ENCODE data around the gene CDKN3.
"Not testable (repeated sequence)": the region's sequence is repeated elsewhere in the genome, so short reads cannot be mapped to it uniquely, and the experiment has no call there.

Gene CDKN3

DNA sequence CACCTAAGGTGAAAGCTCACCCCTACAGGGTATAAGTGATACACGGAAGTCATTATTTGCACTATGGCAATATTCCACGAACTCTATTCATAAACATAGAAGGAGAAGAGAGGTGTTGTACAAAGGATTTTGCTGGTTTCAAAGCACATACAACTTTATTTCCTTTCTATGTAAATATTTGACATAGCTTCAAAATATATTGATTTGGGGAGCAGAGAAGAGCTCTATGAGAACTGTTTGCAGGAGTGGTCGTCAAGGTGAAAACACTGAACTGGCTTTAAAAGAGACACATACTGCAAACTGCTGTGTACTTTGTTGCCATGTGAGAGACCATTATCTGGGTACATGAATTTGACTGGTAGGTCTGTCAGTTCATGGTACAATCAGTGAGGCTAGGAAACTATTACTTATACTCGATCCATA is 27.7 kb downstream of the CDKN3 start:
- no peak for DNase-seq (ENCODE audit: low read depth in 3 of 3)

GRCh38 chr14:54425068-54425467 is 28.3 kb downstream of the CDKN3 start:
- no peak for DNase-seq (ENCODE audit: low read depth in 3 of 3)

- no peak for DNase-seq (ENCODE audit: low read depth in 3 of 3)
Observed at GRCh38 chr14:54425537-54426274, 28.9 kb downstream of the CDKN3 start.

DNA sequence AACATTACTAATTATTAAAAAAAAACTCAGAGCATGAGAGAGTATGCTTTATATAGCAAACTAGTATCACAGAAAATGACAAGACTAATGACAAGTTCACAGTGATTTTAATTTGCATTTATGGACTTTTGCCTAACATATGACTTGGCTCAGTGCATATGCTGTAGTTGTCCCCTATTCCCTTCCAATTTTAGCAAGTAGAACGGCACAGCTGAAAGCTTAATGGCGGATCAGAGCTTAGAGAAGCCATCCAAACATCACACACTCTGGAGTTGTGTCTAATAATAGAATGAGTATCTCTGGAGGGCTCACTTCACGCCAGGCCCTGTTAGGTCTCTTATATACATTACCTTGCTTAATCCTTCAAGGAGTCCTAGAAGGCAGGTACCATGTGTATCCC is 31.1 kb downstream of the CDKN3 start:
- no peak for DNase-seq (ENCODE audit: low read depth in 3 of 3)

DNA sequence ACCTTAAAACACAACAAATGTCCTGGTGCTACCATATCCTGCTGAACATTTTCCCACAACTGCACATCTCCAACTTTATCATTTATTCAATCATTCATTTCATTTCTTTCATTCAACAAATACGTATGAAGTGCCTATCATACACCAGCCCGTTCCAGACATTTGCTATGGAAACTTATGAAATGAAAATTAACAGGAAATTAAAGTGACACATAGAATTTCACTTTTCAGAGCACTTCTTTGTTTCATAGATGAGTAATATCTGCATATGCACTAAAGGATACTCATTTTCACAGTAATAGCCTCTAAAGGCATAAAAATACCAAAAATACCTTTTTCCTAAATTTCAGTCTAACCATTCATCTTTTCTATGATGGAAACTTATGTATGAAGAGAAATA is 31.7 kb downstream of the CDKN3 start:
- DNase-seq (ENCODE audit: low read depth in 3 of 3): no peak

GRCh38 chr14:54435500-54435981 is 38.7 kb downstream of the CDKN3 start:
- DNase-seq (ENCODE audit: low read depth in 3 of 3): no peak

DNA sequence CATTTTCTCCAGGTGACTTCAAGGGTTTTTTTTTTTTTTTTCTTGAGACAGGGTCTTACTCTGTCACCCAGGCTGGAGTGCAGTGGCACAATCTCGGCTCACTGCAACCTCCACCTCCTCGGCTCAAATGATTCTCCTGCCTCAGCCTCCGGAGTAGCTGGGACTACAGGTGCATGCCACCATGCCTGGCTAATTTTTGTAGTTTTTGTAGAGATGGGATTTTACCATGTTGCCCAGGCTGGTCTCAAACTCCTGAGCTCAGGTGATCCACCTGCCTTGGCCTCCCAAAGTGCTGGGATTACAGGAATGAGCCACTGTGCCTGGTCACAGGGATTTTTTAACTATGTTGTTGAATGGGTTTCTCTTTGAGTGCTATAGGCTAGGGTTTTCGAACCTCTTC is 41.1 kb downstream of the CDKN3 start:
- DNase-seq (ENCODE audit: low read depth in 3 of 3): not testable (repeated sequence)

DNA sequence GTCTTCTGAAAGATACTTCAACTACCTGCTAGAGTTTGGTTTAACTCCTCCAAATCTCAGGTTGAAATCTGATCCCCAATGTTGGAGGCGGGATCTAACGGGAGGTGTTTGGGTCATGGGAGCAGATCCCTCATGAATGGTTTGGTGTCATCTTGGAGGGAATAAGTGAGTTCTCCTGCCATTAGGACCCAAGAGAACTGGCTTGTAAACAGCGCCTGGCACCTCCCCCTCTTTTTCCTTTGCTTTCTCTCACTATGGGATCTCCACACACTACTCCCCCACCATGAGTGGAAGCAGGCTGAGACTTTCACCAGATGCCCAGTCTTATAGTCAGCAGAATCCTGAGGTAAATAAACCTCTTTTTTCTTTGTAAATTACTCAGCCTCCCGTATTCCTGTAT is 41.9 kb downstream of the CDKN3 start:
- no peak for DNase-seq (ENCODE audit: low read depth in 3 of 3)

DNA sequence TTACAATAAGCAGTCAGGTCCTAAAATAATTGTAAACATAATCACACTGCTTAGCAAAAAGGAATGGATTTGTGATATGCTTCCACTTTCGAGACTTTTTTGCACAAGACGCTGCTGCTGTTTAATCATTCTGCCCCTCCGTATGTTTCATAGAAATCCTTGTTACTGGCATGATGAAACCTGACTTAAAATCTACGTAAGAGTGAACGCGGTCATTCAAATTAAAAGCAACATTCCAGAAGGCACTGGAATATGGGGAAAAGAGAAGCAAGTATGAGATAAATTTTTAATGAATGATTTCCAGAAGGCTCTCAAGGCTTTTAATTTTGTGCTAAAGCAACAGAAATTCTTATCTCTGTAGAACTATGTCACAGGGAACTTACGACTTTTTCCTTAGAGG is 43.2 kb downstream of the CDKN3 start:
- DNase-seq (ENCODE audit: low read depth in 3 of 3): no peak

DNA sequence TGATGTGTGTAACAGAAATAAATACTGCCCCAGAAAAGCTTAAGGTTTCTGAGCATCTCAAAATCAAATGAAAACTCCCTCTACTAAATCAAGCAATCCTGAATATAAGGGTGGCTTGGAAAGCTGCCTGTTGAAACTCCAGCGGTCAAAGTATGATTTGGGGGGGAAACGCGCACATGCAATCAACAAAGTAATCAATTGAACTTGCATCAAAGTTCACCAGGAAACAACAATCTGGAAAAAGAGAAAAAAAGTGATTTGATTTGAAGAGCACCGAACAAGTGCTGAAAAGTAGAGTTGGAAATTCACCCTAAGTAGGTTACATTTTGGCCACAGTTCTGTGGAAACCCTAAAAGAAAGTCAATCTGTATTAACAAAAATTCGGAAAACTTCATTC is 43.7 kb downstream of the CDKN3 start:
- no peak for DNase-seq (ENCODE audit: low read depth in 3 of 3)

GRCh38 chr14:54440873-54441868 is 44.4 kb downstream of the CDKN3 start, which contains the start of gene CNIH1:
Gene CNIH1, minus strand, starts transcription at chr14:54441374. Its CDS starts 47 bp downstream, at chr14:54441327.
- peak; percentile 81 to 87 (median 86) for DNase-seq (ENCODE audit: low read depth in 3 of 3)

- DNase-seq (ENCODE audit: low read depth in 3 of 3): not testable (repeated sequence)
Observed at GRCh38 chr14:54442961-54443360, 46.2 kb downstream of the CDKN3 start.

DNA sequence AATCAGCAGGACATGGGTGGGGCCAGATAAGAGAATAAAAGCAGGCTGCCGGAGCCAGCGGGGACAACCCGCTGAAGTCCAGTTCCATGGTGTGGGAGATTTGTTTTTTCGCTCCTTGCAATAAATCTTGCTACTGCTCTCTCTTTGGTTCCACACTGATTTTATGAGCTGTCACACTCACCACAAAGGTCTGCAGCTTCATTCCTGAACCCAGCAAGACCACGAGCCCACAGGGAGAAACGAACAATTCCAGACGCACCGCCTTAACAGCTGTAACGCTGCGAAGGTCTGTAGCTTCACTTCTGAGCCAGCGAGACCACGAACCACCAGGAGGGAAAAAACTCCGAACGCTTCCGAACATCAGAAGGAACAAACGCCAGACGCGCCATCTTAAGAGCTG is 47.2 kb downstream of the CDKN3 start:
- no peak for DNase-seq (ENCODE audit: low read depth in 3 of 3)

- no peak for DNase-seq (ENCODE audit: low read depth in 3 of 3)
Observed at GRCh38 chr14:54444681-54445080, 47.9 kb downstream of the CDKN3 start.

DNA sequence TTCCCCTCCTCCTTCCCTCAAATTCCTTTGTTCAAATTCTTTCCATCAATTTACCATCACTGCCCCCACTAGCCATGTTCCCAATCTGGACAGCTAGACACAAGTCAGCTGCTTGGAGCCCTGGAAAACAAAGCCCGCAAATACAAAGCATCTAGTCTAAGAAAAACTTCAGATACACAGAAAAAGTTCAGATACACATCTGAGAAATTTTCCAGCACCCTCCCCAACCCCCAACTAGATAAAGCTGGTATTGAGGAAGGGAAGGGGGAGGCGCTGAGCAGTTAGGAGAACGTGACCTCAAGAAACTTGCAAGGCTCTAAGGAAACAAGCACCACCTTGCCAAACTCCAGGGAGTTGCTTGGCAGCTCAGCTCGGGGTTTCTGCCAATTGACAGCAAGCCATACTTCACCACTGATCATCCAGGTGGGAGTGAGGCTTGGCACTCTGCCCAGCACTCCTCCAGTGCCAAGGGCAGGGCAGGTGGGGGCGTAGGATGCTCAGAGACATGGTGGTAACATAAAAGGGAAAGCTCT is 49.4 kb downstream of the CDKN3 start:
- DNase-seq (ENCODE audit: low read depth in 3 of 3): no peak

- no peak for DNase-seq (ENCODE audit: low read depth in 3 of 3)
Observed at GRCh38 chr14:54447231-54447692, 50.5 kb downstream of the CDKN3 start.

- no peak for DNase-seq (ENCODE audit: low read depth in 3 of 3)
Observed at GRCh38 chr14:54450535-54450934, 53.7 kb downstream of the CDKN3 start.

DNA sequence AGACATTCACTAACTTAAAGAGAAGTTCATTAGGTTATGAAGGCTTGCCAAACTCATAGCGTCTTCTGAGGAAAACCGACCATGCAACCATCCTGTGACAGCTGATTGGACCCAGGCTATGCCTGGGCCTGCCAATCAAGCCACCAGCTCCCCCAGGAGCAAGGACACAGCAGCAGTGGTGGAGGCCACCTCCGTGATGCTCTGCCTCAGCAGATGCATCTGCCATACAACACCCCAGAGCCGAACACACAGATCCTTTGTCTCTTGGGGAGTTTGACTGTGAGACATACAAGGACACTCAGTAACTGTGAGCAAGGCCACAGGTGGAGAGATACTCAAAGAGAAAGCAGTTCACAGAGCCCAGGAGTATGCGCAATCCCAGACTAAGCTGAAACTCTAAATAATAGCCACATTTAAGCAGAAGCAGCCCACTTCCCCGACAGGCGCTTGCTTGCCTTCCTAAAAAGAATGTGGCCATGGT is 54.4 kb downstream of the CDKN3 start:
- no peak for DNase-seq (ENCODE audit: low read depth in 3 of 3)

DNA sequence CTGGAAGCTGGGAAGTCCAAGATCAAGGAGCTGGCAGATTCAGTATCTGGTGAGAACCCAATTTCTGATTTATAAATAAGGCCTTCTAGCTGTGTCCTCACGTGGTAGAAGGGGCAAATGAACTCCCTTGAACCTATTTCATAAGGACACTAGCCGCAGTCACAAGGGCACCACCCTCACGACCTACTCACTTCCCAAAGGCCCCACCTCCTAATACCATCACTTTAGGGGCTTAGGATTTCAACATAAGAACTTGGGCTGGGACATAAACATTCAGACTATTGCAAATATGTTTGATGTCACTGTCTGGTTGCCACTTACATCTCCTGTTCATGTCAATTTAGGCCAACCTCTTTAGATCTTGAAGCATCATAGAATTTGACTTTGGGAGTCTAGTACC is 55.2 kb downstream of the CDKN3 start:
- DNase-seq (ENCODE audit: low read depth in 3 of 3): no peak

DNA sequence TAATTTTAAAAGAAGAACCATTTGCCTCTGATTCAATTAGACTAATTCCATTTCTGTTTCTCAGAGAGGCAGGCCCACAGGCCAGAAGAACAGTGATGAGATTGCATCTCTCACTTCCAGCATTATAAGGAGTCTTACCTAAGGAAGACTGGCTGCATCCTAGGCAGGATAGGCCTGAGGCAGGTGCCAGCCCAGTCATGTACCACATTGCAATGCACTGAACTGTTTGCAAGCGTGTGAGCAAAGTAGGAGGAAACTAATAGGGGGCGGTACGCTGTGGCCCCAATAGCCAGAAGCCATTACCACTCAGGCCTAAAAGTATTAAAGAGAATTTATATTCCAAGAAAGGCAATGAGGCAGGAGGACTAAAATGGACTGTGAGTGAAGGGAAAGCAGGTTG is 56.4 kb downstream of the CDKN3 start:
- DNase-seq (ENCODE audit: low read depth in 3 of 3): no peak

DNA sequence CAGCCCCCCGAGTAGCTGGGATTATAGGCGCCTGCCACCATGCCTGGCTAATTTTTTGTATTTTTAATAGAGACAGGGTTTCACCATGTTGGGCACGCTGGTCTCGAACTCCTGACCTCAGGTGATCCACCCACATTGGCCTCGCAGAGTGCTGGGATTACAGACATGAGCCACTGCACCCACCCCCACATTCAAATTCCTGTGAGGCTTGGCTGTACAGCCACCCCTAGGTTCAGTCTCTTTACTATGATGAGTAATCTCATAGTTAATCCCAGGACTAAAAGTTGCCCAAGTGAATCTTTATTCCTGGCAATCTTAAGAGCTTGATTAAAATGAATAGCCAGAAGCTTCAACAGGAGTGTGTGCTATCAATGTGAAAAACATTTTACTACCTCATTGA is 57.2 kb downstream of the CDKN3 start:
- not testable (repeated sequence) for DNase-seq (ENCODE audit: low read depth in 3 of 3)

- DNase-seq (ENCODE audit: low read depth in 3 of 3): no peak
Observed at GRCh38 chr14:54455363-54455762, 58.6 kb downstream of the CDKN3 start.
